DOHH2 (cell line): ENCODE data around the gene DPP3.
"Not testable (repeated sequence)": the region's sequence is repeated elsewhere in the genome, so short reads cannot be mapped to it uniquely, and the experiment has no call there.

Source experiments
- H3F3A ChIP-seq: fragments of 200-600 bp; sonication (generic), shearing (Covaris generic); 2 replicates; pipeline ENCODE4 v1.6.0; 2016; ENCODE audit warnings: antibody characterized with exemption, mild to moderate bottlenecking; ENCODE audit not compliant: control insufficient read depth, insufficient read depth
- H3K27ac ChIP-seq: fragments of 200-600 bp; sonication (generic); 2 replicates; pipeline ENCODE4 v1.5.1; 2014; ENCODE audit warnings: low read depth, mild to moderate bottlenecking, low read length, moderate library complexity
- H3K27me3 ChIP-seq: fragments of 200-600 bp; sonication (generic); 2 replicates; pipeline ENCODE4 v1.6.1; 2014; ENCODE audit warnings: mild to moderate bottlenecking, low read length, mixed read lengths; ENCODE audit not compliant: control insufficient read depth
- H3K36me3 ChIP-seq: fragments of 200-600 bp; sonication (generic); 2 replicates; pipeline ENCODE4 v1.6.1; 2014; ENCODE audit warnings: mild to moderate bottlenecking, low read length, moderate library complexity, mixed read lengths; ENCODE audit not compliant: control insufficient read depth
- H3K4me1 ChIP-seq: fragments of 200-600 bp; sonication (generic); 2 replicates; pipeline ENCODE4 v1.6.1; 2014; ENCODE audit warnings: mild to moderate bottlenecking, low read length, mixed read lengths; ENCODE audit not compliant: control insufficient read depth
- H3K4me2 ChIP-seq: fragments of 200-600 bp; sonication (generic); 2 replicates; pipeline ENCODE4 v1.6.0; 2014; ENCODE audit warnings: mild to moderate bottlenecking, low read length, moderate library complexity
- H3K4me3 ChIP-seq: fragments of 200-600 bp; sonication (generic); 2 replicates; pipeline ENCODE4 v1.5.1; 2014; ENCODE audit warnings: mild to moderate bottlenecking, low read length, mixed read lengths
- H3K79me2 ChIP-seq: fragments of 200-600 bp; sonication (generic); 2 replicates; pipeline ENCODE4 v1.6.1; 2014; ENCODE audit warnings: mild to moderate bottlenecking, low read length, mixed read lengths; ENCODE audit not compliant: control insufficient read depth
- H3K9me2 ChIP-seq: fragments of 200-600 bp; sonication (generic); replicated peaks from 2 replicates; pipeline ENCODE4 v1.6.1; 2014; ENCODE audit warnings: mild to moderate bottlenecking, low read length, mixed read lengths; ENCODE audit not compliant: control insufficient read depth
- H3K9me3 ChIP-seq: fragments of 200-600 bp; sonication (generic); 2 replicates; pipeline ENCODE4 v1.6.1; 2014; ENCODE audit warnings: antibody characterized with exemption, low read length, mixed read lengths; ENCODE audit not compliant: control insufficient read depth, insufficient read depth
- H4K20me1 ChIP-seq: fragments of 200-600 bp; sonication (generic); 2 replicates; pipeline ENCODE4 v1.6.0; 2014; ENCODE audit warnings: low read depth, mild to moderate bottlenecking, antibody characterized with exemption, low read length, moderate library complexity; ENCODE audit not compliant: control insufficient read depth, insufficient read depth
- EZH2phosphoT487 ChIP-seq: fragments of 200-600 bp; sonication (generic); IDR thresholded peaks from 2 replicates; pipeline ENCODE4 v1.6.1; 2017; ENCODE audit warnings: borderline replicate concordance, mild to moderate bottlenecking, antibody characterized with exemption, low read length, moderate library complexity, mixed read lengths
- TF ChIP-seq, protein P1 (sequence below): fragments of 200-600 bp; sonication (generic); IDR thresholded peaks from one replicate; pipeline ENCODE4 v1.5.1; 2014; ENCODE audit warnings: antibody characterized with exemption, mild to moderate bottlenecking, low read depth, low read length; ENCODE audit not compliant: poor library complexity, severe bottlenecking

Gene DPP3, protein sequence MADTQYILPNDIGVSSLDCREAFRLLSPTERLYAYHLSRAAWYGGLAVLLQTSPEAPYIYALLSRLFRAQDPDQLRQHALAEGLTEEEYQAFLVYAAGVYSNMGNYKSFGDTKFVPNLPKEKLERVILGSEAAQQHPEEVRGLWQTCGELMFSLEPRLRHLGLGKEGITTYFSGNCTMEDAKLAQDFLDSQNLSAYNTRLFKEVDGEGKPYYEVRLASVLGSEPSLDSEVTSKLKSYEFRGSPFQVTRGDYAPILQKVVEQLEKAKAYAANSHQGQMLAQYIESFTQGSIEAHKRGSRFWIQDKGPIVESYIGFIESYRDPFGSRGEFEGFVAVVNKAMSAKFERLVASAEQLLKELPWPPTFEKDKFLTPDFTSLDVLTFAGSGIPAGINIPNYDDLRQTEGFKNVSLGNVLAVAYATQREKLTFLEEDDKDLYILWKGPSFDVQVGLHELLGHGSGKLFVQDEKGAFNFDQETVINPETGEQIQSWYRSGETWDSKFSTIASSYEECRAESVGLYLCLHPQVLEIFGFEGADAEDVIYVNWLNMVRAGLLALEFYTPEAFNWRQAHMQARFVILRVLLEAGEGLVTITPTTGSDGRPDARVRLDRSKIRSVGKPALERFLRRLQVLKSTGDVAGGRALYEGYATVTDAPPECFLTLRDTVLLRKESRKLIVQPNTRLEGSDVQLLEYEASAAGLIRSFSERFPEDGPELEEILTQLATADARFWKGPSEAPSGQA

DNA sequence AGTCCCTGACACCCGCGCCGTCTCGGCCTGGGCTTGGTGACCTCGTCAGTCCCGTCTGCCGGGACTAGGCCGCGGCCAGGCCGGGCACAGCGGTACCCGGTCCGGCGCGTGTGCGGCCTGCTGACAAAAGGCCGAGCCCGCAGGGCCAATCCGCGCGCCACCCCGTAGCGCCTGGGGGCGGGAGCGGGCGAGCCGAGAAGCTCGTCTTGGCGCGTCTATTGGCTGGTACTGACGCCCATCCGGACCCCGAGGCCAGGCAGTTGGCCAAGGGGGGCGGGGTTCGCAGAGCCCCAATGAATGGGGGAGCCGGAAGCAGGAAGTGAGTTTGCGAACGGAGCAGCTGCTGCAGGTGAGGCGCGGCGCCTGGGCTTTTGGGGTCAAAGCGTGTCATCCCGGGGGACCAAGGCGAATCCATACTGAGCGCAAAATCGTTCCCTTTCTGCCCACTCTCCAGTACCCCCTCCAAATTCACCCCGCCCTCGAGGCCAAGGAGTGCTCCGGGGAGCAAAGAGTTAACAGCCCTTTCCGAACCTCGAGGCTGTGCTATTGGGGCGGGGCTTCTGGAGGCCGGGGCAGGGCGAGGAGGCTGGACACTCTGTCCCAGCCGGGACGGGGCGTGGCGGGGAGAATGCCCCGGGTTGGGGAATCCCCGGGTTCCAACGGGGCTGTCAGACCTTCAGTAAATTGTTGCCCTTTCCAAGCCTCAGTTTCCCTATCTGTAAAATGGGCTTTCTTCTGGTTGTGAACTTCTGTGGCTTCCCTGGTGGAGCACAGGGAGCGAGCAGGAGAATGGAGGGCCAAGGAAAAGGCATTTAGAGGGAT is at the start of gene DPP3:
Gene DPP3, plus strand, starts transcription at position 318 of the 822 bp plus-strand sequence. CDS start 1,767 bp downstream, outside the sequence.
- Histone ChIP-seq H3K27ac (peak within 1 kb of the TSS; percentile 45), H3K36me3 (peaks cover 10% of the 10 kb centered on the region; the same call in 1 of the 2 replicates), H3K9me3 (no peaks in the 10 kb centered on the region), H3K4me2 (peak within 1 kb of the TSS; percentile 80), H3K4me3 (peak within 1 kb of the TSS; percentile 82), H3K4me1 (peaks cover 14% of the 10 kb centered on the region), H3K27me3 (no peaks in the 10 kb centered on the region), H4K20me1 (peaks cover 6% of the 10 kb centered on the region; the same call in 1 of the 2 replicates), H3K9me2 (no peaks in the 10 kb centered on the region), H3K79me2 (peaks cover 24% of the 10 kb centered on the region), H3F3A (no peaks in the 10 kb centered on the region)
- TF ChIP-seq EZH2phosphoT487: no peak
- TF ChIP-seq, protein P1, sequence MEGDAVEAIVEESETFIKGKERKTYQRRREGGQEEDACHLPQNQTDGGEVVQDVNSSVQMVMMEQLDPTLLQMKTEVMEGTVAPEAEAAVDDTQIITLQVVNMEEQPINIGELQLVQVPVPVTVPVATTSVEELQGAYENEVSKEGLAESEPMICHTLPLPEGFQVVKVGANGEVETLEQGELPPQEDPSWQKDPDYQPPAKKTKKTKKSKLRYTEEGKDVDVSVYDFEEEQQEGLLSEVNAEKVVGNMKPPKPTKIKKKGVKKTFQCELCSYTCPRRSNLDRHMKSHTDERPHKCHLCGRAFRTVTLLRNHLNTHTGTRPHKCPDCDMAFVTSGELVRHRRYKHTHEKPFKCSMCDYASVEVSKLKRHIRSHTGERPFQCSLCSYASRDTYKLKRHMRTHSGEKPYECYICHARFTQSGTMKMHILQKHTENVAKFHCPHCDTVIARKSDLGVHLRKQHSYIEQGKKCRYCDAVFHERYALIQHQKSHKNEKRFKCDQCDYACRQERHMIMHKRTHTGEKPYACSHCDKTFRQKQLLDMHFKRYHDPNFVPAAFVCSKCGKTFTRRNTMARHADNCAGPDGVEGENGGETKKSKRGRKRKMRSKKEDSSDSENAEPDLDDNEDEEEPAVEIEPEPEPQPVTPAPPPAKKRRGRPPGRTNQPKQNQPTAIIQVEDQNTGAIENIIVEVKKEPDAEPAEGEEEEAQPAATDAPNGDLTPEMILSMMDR: no peak

DNA sequence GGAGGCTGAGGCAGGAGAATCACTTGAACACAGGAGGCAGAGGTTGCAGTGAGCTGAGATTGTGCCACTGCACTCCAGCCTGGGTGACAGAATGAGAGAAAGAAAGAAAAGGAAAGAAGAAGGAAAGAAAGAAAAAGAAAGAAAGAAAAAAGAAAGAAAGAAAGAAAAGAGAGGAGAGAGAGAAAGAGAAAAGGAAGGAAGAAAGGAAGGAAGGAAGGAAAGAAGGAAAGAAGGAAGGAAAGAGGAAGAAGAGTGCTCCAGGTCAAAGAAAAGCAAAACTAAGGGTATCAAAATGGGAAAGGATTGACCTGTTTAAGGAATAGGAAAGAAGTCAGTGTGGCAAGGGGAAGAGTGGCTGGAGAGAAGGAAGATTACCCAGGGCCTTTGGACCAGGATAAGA is 48.9 kb upstream of the DPP3 start:
- peaks cover 13% of the 10 kb centered on the region for H3K36me3 ChIP-seq
- not testable (repeated sequence) for H3F3A ChIP-seq, H3K79me2 ChIP-seq, H3K4me2 ChIP-seq, H3K9me3 ChIP-seq, H3K4me3 ChIP-seq, H3K27ac ChIP-seq, H3K9me2 ChIP-seq, H3K27me3 ChIP-seq, H4K20me1 ChIP-seq, H3K4me1 ChIP-seq

DNA sequence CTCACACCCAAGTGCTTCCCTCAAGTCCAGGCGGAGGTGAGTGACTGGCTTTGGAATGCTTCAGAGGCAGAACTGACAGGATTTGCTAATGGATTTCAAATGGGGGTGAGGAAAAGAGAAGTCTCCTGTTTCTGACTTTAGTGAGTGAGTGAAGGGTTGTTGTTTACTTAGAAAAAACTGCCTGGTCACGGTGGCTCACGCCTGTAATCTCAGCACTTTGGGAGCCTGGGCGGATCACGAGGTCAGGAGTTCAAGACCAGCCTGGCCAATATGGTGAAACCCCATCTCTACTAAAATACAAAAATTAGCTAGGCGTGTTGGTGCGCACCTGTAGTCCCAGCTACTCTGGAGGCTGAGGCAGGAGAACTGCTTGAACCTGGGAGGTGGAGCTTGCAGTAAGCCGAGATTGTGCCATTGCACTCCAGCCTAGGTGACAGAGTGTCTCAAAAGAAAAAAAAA is 48.3 kb upstream of the DPP3 start:
- H3K36me3 ChIP-seq: peaks cover 19% of the 10 kb centered on the region
- not testable (repeated sequence) for H3K4me1 ChIP-seq, H3K79me2 ChIP-seq, H3K4me3 ChIP-seq, H4K20me1 ChIP-seq, H3K9me3 ChIP-seq, H3K27ac ChIP-seq, H3K27me3 ChIP-seq, H3F3A ChIP-seq, H3K9me2 ChIP-seq, H3K4me2 ChIP-seq

DNA sequence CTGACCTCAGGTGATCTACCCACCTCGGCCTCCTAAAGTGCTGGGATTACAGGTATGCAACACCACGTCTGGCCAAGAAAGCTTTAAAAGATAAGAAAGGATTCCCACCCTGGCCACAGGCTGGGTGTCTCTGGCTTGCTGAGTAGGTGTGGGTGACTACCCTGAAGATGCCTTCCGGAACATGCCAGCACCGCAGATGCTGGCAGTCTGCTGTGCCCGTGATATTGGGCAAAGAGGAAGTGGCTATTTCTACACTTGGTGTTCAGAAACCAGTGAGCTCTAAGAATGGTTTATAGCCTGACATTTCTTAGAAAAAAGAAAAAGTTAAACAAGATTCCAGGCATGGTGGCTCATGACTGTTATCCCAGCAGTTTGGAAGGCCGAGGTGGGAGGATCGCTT is 47.6 kb upstream of the DPP3 start:
- TF ChIP-seq EZH2phosphoT487: no peak
- H3K9me2 ChIP-seq: no peaks in the 10 kb centered on the region

More for the DNA sequence above, 47.6 kb upstream of the DPP3 start:
- H3K27me3 ChIP-seq: no peaks in the 10 kb centered on the region
- H3K36me3 ChIP-seq: peaks cover 22% of the 10 kb centered on the region
- H3K4me1 ChIP-seq: peaks cover 2% of the 10 kb centered on the region; the same call in 1 of the 2 replicates
- H3K27ac ChIP-seq: no peak overlapping the region
- no peaks in the 10 kb centered on the region for H3K9me3 ChIP-seq
- H3K4me3 ChIP-seq: no peak overlapping the region
- H3F3A ChIP-seq: 0 out of 2 replicates have a peak, but pooled peaks cover 3% of the 10 kb centered on the region
- H3K4me2 ChIP-seq: no peak overlapping the region
- H3K79me2 ChIP-seq: peaks cover 7% of the 10 kb centered on the region
- no peaks in the 10 kb centered on the region for H4K20me1 ChIP-seq
